ENCODE data around the gene NKD2. TPM values are rescaled to one million over a fixed set of nuclear protein-coding genes. Genes with fewer than 3 reads are reported as not detected.

Gene NKD2
- polyA plus RNA-seq, 1 experiment, result not detected

DNA sequence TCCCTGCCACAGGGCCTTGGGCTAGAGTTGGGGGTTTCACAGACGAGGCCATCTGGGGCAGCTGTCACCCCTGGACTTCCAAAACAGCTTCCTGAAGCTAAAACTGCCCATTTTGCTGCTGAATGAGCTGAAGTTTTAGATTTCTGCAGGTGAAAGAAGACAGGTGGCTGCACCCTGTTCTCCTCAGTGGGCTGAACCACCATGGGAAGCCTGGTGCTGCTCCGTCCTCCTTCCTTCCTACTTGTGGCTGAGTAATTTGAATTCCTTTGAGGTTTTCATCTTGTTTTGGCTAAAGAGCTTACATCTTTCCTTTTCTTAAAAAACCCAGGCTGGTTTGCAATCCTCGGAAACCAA, 5.3 kb downstream of the NKD2 start:
- Histone ChIP-seq H3K4me3 (ENCODE audit: low read depth, low read length) (no peak overlapping the region), H3K27ac (ENCODE audit: low read depth, low read length) (no peak overlapping the region), H3K9me3 (ENCODE audit: control insufficient read depth, insufficient read depth, low read length) (no peaks in the 10 kb centered on the region; the same call in 1 of the 2 replicates), H3K27me3 (ENCODE audit: control insufficient read depth, insufficient read depth, low read length) (peaks cover 25% of the 10 kb centered on the region)
- POLR2A ChIA-PET, result no interaction called here
- TF ChIP-seq, protein P1, sequence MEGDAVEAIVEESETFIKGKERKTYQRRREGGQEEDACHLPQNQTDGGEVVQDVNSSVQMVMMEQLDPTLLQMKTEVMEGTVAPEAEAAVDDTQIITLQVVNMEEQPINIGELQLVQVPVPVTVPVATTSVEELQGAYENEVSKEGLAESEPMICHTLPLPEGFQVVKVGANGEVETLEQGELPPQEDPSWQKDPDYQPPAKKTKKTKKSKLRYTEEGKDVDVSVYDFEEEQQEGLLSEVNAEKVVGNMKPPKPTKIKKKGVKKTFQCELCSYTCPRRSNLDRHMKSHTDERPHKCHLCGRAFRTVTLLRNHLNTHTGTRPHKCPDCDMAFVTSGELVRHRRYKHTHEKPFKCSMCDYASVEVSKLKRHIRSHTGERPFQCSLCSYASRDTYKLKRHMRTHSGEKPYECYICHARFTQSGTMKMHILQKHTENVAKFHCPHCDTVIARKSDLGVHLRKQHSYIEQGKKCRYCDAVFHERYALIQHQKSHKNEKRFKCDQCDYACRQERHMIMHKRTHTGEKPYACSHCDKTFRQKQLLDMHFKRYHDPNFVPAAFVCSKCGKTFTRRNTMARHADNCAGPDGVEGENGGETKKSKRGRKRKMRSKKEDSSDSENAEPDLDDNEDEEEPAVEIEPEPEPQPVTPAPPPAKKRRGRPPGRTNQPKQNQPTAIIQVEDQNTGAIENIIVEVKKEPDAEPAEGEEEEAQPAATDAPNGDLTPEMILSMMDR (IDR thresholded peaks at IDR 0.05; ENCODE audit: low read depth, low read length), result no peak
- DNase-seq (ENCODE audit: low read depth, low spot score), result no peak
- CTCF ChIA-PET, result interaction anchor here (0.6 kb wide), 1 partner anchor 90 kb away, joined by 3 read pairs; no protein-coding TSS in a partner anchor

- ChIA-PET POLR2A (no interaction called here), CTCF (no interaction called here)
- no peak overlapping the region for H3K27ac ChIP-seq (ENCODE audit: low read depth, low read length)
- TF ChIP-seq, protein P1 (IDR thresholded peaks at IDR 0.05; ENCODE audit: low read depth, low read length), result no peak
- H3K9me3 ChIP-seq (ENCODE audit: control insufficient read depth, insufficient read depth, low read length), result no peaks in the 10 kb centered on the region; the same call in 1 of the 2 replicates
- no peak overlapping the region for H3K4me3 ChIP-seq (ENCODE audit: low read depth, low read length)
- no peak for DNase-seq (ENCODE audit: low read depth, low spot score)
- H3K27me3 ChIP-seq (ENCODE audit: control insufficient read depth, insufficient read depth, low read length), result peaks cover 28% of the 10 kb centered on the region
These were observed 5.7 kb downstream of the NKD2 start for GRCh38 chr5:1014346-1014745.

GRCh38 chr5:1014781-1015221, 6.2 kb downstream of the NKD2 start:
- CTCF ChIA-PET, result no interaction called here
- Histone ChIP-seq H3K4me3 (ENCODE audit: low read depth, low read length) (no peak overlapping the region), H3K27ac (ENCODE audit: low read depth, low read length) (no peak overlapping the region), H3K9me3 (ENCODE audit: control insufficient read depth, insufficient read depth, low read length) (no peaks in the 10 kb centered on the region; the same call in 1 of the 2 replicates), H3K27me3 (ENCODE audit: control insufficient read depth, insufficient read depth, low read length) (peaks cover 26% of the 10 kb centered on the region)
- no peak for DNase-seq (ENCODE audit: low read depth, low spot score)
- POLR2A ChIA-PET, result no interaction called here
- TF ChIP-seq, protein P1 (IDR thresholded peaks at IDR 0.05; ENCODE audit: low read depth, low read length), result no peak

GRCh38 chr5:1015507-1015906, 6.9 kb downstream of the NKD2 start:
- POLR2A ChIA-PET, result no interaction called here

GRCh38 chr5:1016036-1016435, 7.4 kb downstream of the NKD2 start:
- peaks cover 18% of the 10 kb centered on the region for H3K27me3 ChIP-seq (ENCODE audit: control insufficient read depth, insufficient read depth, low read length)
- TF ChIP-seq, protein P1 (IDR thresholded peaks at IDR 0.05; ENCODE audit: low read depth, low read length), result no peak
- H3K4me3 ChIP-seq (ENCODE audit: low read depth, low read length), result no peak overlapping the region
- H3K9me3 ChIP-seq (ENCODE audit: control insufficient read depth, insufficient read depth, low read length), result no peaks in the 10 kb centered on the region; the same call in 1 of the 2 replicates
- no peak for DNase-seq (ENCODE audit: low read depth, low spot score)
- ChIA-PET POLR2A (no interaction called here), CTCF (no interaction called here)
- no peak overlapping the region for H3K27ac ChIP-seq (ENCODE audit: low read depth, low read length)

More at GRCh38 chr5:1015507-1015906, 6.9 kb downstream of the NKD2 start:
- Histone ChIP-seq H3K4me3 (ENCODE audit: low read depth, low read length) (no peak overlapping the region), H3K27ac (ENCODE audit: low read depth, low read length) (no peak overlapping the region), H3K27me3 (ENCODE audit: control insufficient read depth, insufficient read depth, low read length) (peaks cover 20% of the 10 kb centered on the region), H3K9me3 (ENCODE audit: control insufficient read depth, insufficient read depth, low read length) (no peaks in the 10 kb centered on the region; the same call in 1 of the 2 replicates)
- TF ChIP-seq, protein P1 (IDR thresholded peaks at IDR 0.05; ENCODE audit: low read depth, low read length), result no peak
- no peak for DNase-seq (ENCODE audit: low read depth, low spot score)
- CTCF ChIA-PET, result no interaction called here

All from AG04450 (cell line).